HepG2 (cell line): ENCODE results near the gene REPIN1. TPM values are rescaled to one million over a fixed set of nuclear protein-coding genes. Genes with fewer than 3 reads are reported as not detected.

ENCODE experiments used
- ATAC-seq: fragments of 200-7000 bp; cut with Tn5 transposase; 3 replicates; pipeline ENCODE4 v1.9.1; 2020; ENCODE audit warnings: mild to moderate bottlenecking, moderate library complexity
- BruUV-seq: library from RNA; stranded (reverse); fragments of 400-500 nt; replicated peaks from 2 replicates; lab custom pipeline; 2021; lab: Mats Ljungman, UMichigan
- CTCF ChIA-PET: fragments of 300-600 bp; formaldehyde crosslinking; extraction: SDS; loops from one replicate; lab custom pipeline; 2021; ENCODE audit warnings: low total read pairs, inconsistent platforms, low intra/inter-chr PET ratio; lab: Yijun Ruan, JAX
- POLR2A ChIA-PET: fragments of 350-600 bp; sonication (Branson Sonifier 250); formaldehyde crosslinking; loops from one replicate; lab custom pipeline; 2020; ENCODE audit warnings: antibody characterized with exemption, inconsistent platforms; lab: Yijun Ruan, JAX
- DNase-seq: peaks from one replicate; pipeline ENCODE4 v3.0.0-alpha.2; 2015; ENCODE audit warnings: low spot score
- FAIRE-seq: peaks from 3 replicates; lab custom pipeline; 2011; peaks lifted over from hg19 to GRCh38; lab: Jason Lieb, UNC
- H2AFZ ChIP-seq: one replicate; pipeline ENCODE4 v1.6.1; 2011; ENCODE audit warnings: low read length, inconsistent platforms
- H3K27ac ChIP-seq: fragments of 300-600 bp; 3 replicates; pipeline ENCODE4 v1.8.0; 2011; ENCODE audit warnings: mixed run types, mild to moderate bottlenecking, mixed read lengths, low read length, inconsistent platforms; ENCODE audit not compliant: insufficient read depth; ENCODE audit errors: extremely low read length
- H3K27me3 ChIP-seq, 2 experiments: fragments of 200-600 bp in 1 of 2; 2 replicates in 1 of 2; 3 replicates in 1 of 2; pipeline versions ENCODE4 v1.6.0 to v1.8.0; 2011; ENCODE audit warnings: low read length in 2 of 2, mild to moderate bottlenecking in 2 of 2, moderate library complexity in 2 of 2, inconsistent platforms in 1 of 2; ENCODE audit not compliant: insufficient read depth in 2 of 2, control insufficient read depth in 1 of 2
- H3K36me3 ChIP-seq, 2 experiments: fragments of 200-600 bp in 1 of 2; replicated peaks in 1 of 2; 2 replicates in 1 of 2; 3 replicates in 1 of 2; pipeline versions ENCODE4 v1.5.1 to v1.8.0; 2011; ENCODE audit warnings: low read length in 2 of 2, inconsistent platforms in 1 of 2; ENCODE audit not compliant: insufficient read depth in 2 of 2, control insufficient read depth in 1 of 2
- H3K4me1 ChIP-seq: 2 replicates; pipeline ENCODE4 v1.5.1; 2012; ENCODE audit warnings: low read length, inconsistent platforms; ENCODE audit not compliant: insufficient read depth
- H3K4me2 ChIP-seq: 2 replicates; pipeline ENCODE4 v1.6.0; 2011; ENCODE audit warnings: low read depth, low read length, inconsistent platforms
- H3K4me3 ChIP-seq, 3 experiments: fragments of 200-600 bp in 1 of 3; sonication (generic), shearing (Covaris generic) in 1 of 3; replicated peaks in 1 of 3; 2 replicates each; pipeline ENCODE4 v1.5.1; 2011 to 2016; ENCODE audit warnings: low read length in 3 of 3, inconsistent platforms in 2 of 3, low read depth in 2 of 3, mild to moderate bottlenecking in 2 of 3, control low read depth in 1 of 3, mixed read lengths in 1 of 3; ENCODE audit not compliant: insufficient read depth in 1 of 3
- H3K79me2 ChIP-seq: one replicate; pipeline ENCODE4 v1.6.1; 2011; ENCODE audit warnings: low read length, inconsistent platforms; ENCODE audit not compliant: insufficient read depth
- H3K9ac ChIP-seq: 2 replicates; pipeline ENCODE4 v1.6.0; 2011; ENCODE audit warnings: mild to moderate bottlenecking, low read depth, low read length, inconsistent platforms; ENCODE audit not compliant: insufficient read depth
- H3K9me3 ChIP-seq: 2 replicates; pipeline ENCODE4 v1.5.1; 2012; ENCODE audit warnings: mild to moderate bottlenecking, low read length
- H4K20me1 ChIP-seq: 2 replicates; pipeline ENCODE4 v1.6.0; 2011; ENCODE audit warnings: inconsistent platforms, mild to moderate bottlenecking, low read length, moderate library complexity; ENCODE audit not compliant: insufficient read depth
- ARID2 ChIP-seq: sonication (generic); formaldehyde crosslinking; IDR thresholded peaks from 2 replicates; pipeline ENCODE4 v1.8.1; 2022; ENCODE audit warnings: mild to moderate bottlenecking, missing genetic modification reagents, borderline replicate concordance
- BORCS8-MEF2B ChIP-seq: sonication (generic); formaldehyde crosslinking; IDR thresholded peaks from 2 replicates; pipeline ENCODE4 v1.8.0; 2022; ENCODE audit warnings: mild to moderate bottlenecking, missing genetic modification reagents
- MAX ChIP-seq: IDR thresholded peaks from 2 replicates; pipeline ENCODE4 v1.6.1; 2012; ENCODE audit warnings: inconsistent platforms
- MLX ChIP-seq: IDR thresholded peaks from 2 replicates; pipeline ENCODE4 v1.6.1; 2016
- POLR2AphosphoS5 ChIP-seq: IDR thresholded peaks from 2 replicates; pipeline ENCODE4 v1.6.1; 2012; ENCODE audit warnings: low read depth, low read length
- PRDM4 ChIP-seq: sonication (generic); formaldehyde crosslinking; IDR thresholded peaks from 2 replicates; pipeline ENCODE4 v1.9.0; 2021; ENCODE audit warnings: missing genetic modification reagents, borderline replicate concordance
- SRSF1 ChIP-seq: fragments of 200-400 bp; formaldehyde crosslinking; optimal IDR thresholded peaks from 2 replicates; pipeline ENCODE3; 2017; ENCODE audit warnings: mild to moderate bottlenecking, low read depth, low read length, moderate library complexity
- ZBTB38 ChIP-seq: sonication (generic); formaldehyde crosslinking; IDR thresholded peaks from 2 replicates; pipeline ENCODE4 v1.5.1; 2020; ENCODE audit warnings: mild to moderate bottlenecking, missing genetic modification reagents
- ZNF10 ChIP-seq: sonication (generic); formaldehyde crosslinking; IDR thresholded peaks from 2 replicates; pipeline ENCODE4 v1.4.0; 2020; ENCODE audit warnings: mild to moderate bottlenecking, low read depth, missing genetic modification reagents, borderline replicate concordance
- ZNF331 ChIP-seq: sonication (generic); formaldehyde crosslinking; IDR thresholded peaks from 2 replicates; pipeline ENCODE4 v1.4.0; 2020; ENCODE audit warnings: missing genetic modification reagents
- ZNF629 ChIP-seq: sonication (generic); formaldehyde crosslinking; conservative IDR thresholded peaks from 2 replicates; pipeline ENCODE4 v1.5.0; 2020; ENCODE audit warnings: missing genetic modification reagents
- WGBS: methylation state at CpG from one replicate; pipeline ENCODE4 v1.1.6; 2017; ENCODE audit warnings: low lambda C conversion rate; 5-methylcytosine and 5-hydroxymethylcytosine counted together
- in situ Hi-C: cut with HindIII; loops from 2 replicates; pipeline ENCODE4 v1.10.0; 2017; ENCODE audit warnings: low pct_unique_long_range_greater_than_20kb; ENCODE audit not compliant: extremely low pct_ligation_motif_present
- intact Hi-C: fragments of 100-400 bp; cut with micrococcal nuclease; formaldehyde crosslinking; loops from one replicate; pipeline ENCODE4 v1.10.0; 2022; ENCODE audit not compliant: unreplicated experiment
- polyA plus RNA-seq, 8 experiments: library from polyadenylated mRNA; depleted of rRNA in 3 of 8; stranded (reverse) in 7 of 8; unstranded in 1 of 8; fragments of >200 nt; fragmentation: Illumina TruSeq in 4 of 8; extraction: Trizol in 4 of 8; gene quantifications; 2 replicates each; pipeline versions ENCODE4 v1.2.1 to v1.2.3, GENCODE V29; 2011 to 2016; ENCODE audit warnings: low read depth in 4 of 8, missing spikeins in 1 of 8, mixed read lengths in 1 of 8; ENCODE audit not compliant: insufficient read depth in 1 of 8
- total RNA-seq, 5 experiments: library from RNA; depleted of rRNA; stranded (reverse); fragments of >200 nt; fragmentation: Illumina TruSeq; extraction: Trizol; gene quantifications; 2 replicates each; pipeline ENCODE4 v1.2.3, GENCODE V29; 2016; ENCODE audit warnings: low read depth in 1 of 5

REPIN1 gene
- total and polyA plus RNA-seq, 2 of the 13 experiments (the other 11 are each of a cell fraction or from before 2014, with no cell fraction given), result 69.9 to 108 TPM

- DNase-seq (no peak), FAIRE-seq (no peak), ATAC-seq (no peak)
- intact Hi-C loops (loop anchor here (2.0 kb wide), 1 partner anchor 15 kb away; no protein-coding TSS in a partner anchor), in situ Hi-C loops (loop anchor here (5.0 kb wide), 1 partner anchor 62 kb away; the partner anchor contains the start of gene RARRES2)
- Histone ChIP-seq H3K36me3 (no peaks in the 10 kb centered on the region), H3K4me3 (peak overlapping the region; percentile 75 to 81 (median 79)), H3K9me3 (no peaks in the 10 kb centered on the region), H3K79me2 (no peaks in the 10 kb centered on the region), H3K27me3 (no peaks in the 10 kb centered on the region), H4K20me1 (no peaks in the 10 kb centered on the region), H3K27ac (peak overlapping the region; percentile 69), H3K4me2 (peak overlapping the region; percentile 94), H3K9ac (peak overlapping the region; percentile 83), H3K4me1 (peaks cover 70% of the 10 kb centered on the region), H2AFZ (no peak overlapping the region)
- TF ChIP-seq ARID2 (CRISPR knock-in tag) (0 out of 2 replicates have a peak, but pooled peaks have one; percentile 39), PRDM4 (no peak), MAX (0 out of 2 replicates have a peak, but pooled peaks have one; percentile 13), POLR2AphosphoS5 (no peak), SRSF1 (no peak), ZNF629 (peak; percentile 33; the same call in 1 of the 2 replicates), ZNF331 (CRISPR knock-in tag) (0 out of 2 replicates have a peak, but pooled peaks have one; percentile 7), MLX (CRISPR knock-in tag) (no peak), ZNF10 (no peak), BORCS8-MEF2B (CRISPR knock-in tag) (peak; percentile 7), ZBTB38 (0 out of 2 replicates have a peak, but pooled peaks have one; percentile 44)
- CTCF ChIA-PET, result no interaction called here
- 25% methylated on average over 16 of the region's 16 CpGs for WGBS
- POLR2A ChIA-PET, result interaction anchor here (0.8 to 8.8 kb wide), 9 partner anchors 11 to 81 kb away, joined by 3 to 181 read pairs (median 5); partner anchors contain the start of genes ACTR3C, LRRC61 and REPIN1
- TSS peak; percentile 89 for BruUV-seq
These were observed 35.7 kb downstream of the REPIN1 start for GRCh38 chr7:150404172-150404804.
